NCI-H1436 treated with DMSO at 0.1 percent for 48 hours (cell line): ENCODE measurements around the gene PPM1K.
"Not testable (repeated sequence)": the region's sequence is repeated elsewhere in the genome, so short reads cannot be mapped to it uniquely, and the experiment has no call there.

Experiments
- DNase-seq: peaks from one replicate; lab custom pipeline; 2025; lab: John Stamatoyannopoulos, UW

Gene PPM1K

GRCh38 chr4:88284439-88285234 lies at the start of gene PPM1K:
Gene PPM1K, minus strand, starts transcription at chr4:88284561. Its CDS starts 5,978 bp downstream, at chr4:88278583.
- peak; percentile 44 for DNase-seq

GRCh38 chr4:88333741-88334405 lies 49.5 kb upstream of the PPM1K start:
- DNase-seq = no peak

GRCh38 chr4:88327665-88328064 lies 43.3 kb upstream of the PPM1K start:
- DNase-seq = no peak

- DNase-seq = no peak
Observed at GRCh38 chr4:88320780-88321373, 36.5 kb upstream of the PPM1K start.

- no peak for DNase-seq
Observed at GRCh38 chr4:88320224-88320779, 35.9 kb upstream of the PPM1K start.

- no peak for DNase-seq
Observed at GRCh38 chr4:88318751-88319350, 34.5 kb upstream of the PPM1K start.

- DNase-seq = no peak
Observed at GRCh38 chr4:88315460-88316017, 31.2 kb upstream of the PPM1K start.

GRCh38 chr4:88313088-88313624 lies 28.8 kb upstream of the PPM1K start:
- not testable (repeated sequence) for DNase-seq

GRCh38 chr4:88308587-88308986 lies 24.2 kb upstream of the PPM1K start:
- no peak for DNase-seq

GRCh38 chr4:88297725-88298454 lies 13.5 kb upstream of the PPM1K start:
- DNase-seq = no peak

GRCh38 chr4:88297212-88297516 lies 12.8 kb upstream of the PPM1K start:
- DNase-seq = no peak

- no peak for DNase-seq
Observed at GRCh38 chr4:88296413-88297211, 12.3 kb upstream of the PPM1K start.

GRCh38 chr4:88295656-88296055 lies 11.3 kb upstream of the PPM1K start:
- no peak for DNase-seq

GRCh38 chr4:88291003-88291402 lies 6.6 kb upstream of the PPM1K start:
- no peak for DNase-seq

GRCh38 chr4:88286897-88287296 lies 2.5 kb upstream of the PPM1K start:
- DNase-seq = no peak

- no peak for DNase-seq
Observed at GRCh38 chr4:88285235-88285653, 883 bp upstream of the PPM1K start.

GRCh38 chr4:88283661-88284438 lies 511 bp downstream of the PPM1K start:
- no peak for DNase-seq

GRCh38 chr4:88280228-88280795 lies 4.0 kb downstream of the PPM1K start:
- DNase-seq = no peak

- no peak for DNase-seq
Observed at GRCh38 chr4:88277711-88278225, 6.6 kb downstream of the PPM1K start.
